GM20431 (cell line): ENCODE results near the gene SRP19.
"Not testable (repeated sequence)": the region's sequence is repeated elsewhere in the genome, so short reads cannot be mapped to it uniquely, and the experiment has no call there.

Experiments
- in situ Hi-C: fragments of 300-500 bp; cut with MseI, MboI; formaldehyde crosslinking; loops from one replicate; pipeline ENCODE4 v1.15.0; 2020; ENCODE audit warnings: low sequenced_read_pairs; ENCODE audit not compliant: unreplicated experiment

SRP19 gene

DNA sequence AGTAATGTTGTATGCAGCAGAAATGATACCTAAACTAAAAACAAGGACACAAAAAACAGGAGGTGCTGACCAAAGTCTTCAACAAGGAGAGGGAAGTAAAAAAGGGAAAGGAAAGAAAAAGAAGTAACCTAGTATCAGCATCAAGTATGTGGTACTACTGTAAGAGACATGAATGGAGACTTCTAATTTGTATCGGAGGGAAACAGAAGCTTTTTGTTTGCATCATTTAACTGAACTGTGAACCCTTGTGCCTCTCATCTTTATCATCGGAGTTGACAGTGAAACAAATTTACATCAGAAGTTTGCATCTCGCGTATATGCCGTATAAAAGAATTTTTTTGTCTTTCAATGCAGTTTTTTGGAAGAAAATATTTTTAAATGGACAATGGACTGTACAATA is 6.3 kb downstream of the SRP19 start:
- in situ Hi-C loops = no loop called here

DNA sequence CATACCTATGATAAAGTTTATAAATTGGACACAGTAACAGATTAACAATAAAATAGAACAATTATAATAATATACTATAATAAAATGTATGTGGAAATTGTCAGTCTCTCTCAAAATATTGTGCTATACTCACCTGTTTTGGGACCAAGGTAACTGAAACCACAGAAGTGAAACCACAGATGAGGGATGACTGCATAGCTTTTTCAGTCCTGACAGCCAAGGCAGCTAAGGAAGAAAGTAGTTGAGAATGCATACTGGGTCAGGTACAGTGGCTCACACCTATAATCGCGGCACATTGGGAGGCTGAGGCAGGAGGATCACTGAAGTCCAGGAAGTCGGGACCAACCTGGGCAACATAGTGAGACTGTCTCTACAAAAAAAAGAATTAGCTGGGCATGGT is 8.9 kb downstream of the SRP19 start:
- in situ Hi-C loops = no loop called here

- in situ Hi-C loops = no loop called here
Measured at GRCh38 chr5:112870966-112871365, 9.9 kb downstream of the SRP19 start.

DNA sequence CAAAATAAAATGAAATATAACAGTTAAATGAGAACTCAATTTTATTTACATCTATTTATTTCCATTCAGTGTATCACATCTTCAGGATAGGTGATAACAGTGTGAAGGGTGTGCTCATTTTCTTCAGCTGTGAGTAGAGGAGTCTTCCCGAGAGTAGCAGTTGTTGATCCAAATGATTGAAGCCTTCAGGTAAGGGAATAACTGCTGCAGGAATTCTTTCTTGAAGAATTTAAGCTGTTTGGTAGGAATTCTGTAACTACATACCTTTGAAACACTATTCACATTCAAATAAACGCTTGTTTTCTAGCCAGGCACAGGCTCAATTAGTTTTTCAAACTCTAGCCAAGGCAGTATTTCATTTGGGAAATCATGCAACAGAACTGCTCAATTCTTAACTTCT is 15.3 kb downstream of the SRP19 start:
- in situ Hi-C loops = no loop called here

- in situ Hi-C loops = no loop called here
Measured at GRCh38 chr5:112878101-112878500, 17.0 kb downstream of the SRP19 start.

- in situ Hi-C loops = no loop called here
Measured at GRCh38 chr5:112878760-112879159, 17.7 kb downstream of the SRP19 start.

DNA sequence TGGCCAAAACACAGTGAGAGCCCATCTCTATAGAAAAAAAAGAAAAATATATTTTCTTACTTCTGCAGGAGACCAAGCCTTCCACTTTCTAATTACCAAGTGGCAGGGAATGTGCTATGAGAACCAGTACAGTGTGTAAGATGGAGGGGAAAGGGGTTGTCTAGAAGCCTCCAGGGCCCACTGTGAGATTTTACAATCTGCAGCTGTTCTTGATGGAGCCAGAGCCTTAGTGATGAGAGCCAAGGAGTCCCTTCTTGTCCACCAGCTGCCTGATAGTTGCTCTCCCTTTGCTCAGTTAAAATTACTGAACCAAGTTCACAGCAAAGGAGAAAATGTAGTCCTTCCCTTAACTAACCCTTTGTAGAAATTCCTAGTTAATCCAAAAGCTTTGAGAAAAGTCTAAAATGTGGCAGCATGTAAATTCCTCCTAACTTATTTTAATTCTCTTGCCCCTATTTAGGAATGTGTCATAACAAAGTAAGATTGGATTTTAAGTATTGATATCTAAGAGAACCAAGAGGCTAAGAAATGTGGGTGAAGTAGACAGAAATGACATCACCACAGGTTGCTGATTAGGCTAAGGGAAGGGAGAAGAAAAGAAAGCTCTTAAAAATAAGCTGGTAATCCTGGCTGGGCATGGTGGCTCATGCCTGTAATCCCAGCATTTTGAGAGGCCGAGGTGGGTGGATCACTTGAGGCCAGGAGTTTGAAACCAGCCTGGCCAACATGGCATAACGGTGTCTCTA is 19.3 kb downstream of the SRP19 start:
- in situ Hi-C loops = no loop called here

- in situ Hi-C loops = no loop called here
Measured at GRCh38 chr5:112883192-112883591, 22.1 kb downstream of the SRP19 start.

DNA sequence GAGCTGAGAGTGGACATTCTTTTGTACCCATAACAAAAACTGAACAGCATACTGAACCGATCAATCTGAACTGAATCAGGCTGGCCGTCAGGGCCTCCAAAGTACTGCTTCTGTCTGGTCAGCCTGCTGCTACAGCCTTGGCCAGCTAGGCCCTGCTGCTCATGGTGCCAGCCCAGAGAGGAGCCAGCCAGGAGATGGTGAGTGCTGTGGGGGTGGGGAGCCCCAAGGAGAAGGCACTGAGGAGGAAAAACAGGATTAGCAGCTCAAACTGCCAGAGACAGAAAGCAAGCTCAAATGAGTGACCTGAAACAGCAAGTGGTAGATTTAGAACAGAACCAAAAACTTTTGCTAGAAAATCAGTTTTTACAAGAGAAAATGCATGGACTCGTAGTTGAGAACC is 23.9 kb downstream of the SRP19 start:
- in situ Hi-C loops = no loop called here

DNA sequence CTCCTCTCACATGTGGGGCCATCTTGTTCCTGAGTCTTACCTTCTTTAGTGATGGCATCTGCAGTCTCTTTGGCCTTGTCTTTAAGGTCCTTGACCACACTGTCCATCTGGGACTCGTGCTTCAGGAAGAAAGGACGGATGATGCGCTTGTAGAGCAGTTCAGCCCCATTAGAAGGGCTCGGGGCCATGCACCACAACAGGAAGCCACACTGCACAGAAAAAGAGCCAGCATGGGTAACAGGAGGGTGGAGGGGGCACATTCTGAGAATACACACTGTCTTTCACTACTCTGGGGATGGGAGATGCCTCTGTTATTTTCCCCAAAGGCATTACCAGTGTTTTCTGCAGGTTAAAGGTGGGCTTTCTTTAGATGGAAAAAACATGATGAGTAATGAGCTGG is 25.9 kb downstream of the SRP19 start:
- in situ Hi-C loops = no loop called here

DNA sequence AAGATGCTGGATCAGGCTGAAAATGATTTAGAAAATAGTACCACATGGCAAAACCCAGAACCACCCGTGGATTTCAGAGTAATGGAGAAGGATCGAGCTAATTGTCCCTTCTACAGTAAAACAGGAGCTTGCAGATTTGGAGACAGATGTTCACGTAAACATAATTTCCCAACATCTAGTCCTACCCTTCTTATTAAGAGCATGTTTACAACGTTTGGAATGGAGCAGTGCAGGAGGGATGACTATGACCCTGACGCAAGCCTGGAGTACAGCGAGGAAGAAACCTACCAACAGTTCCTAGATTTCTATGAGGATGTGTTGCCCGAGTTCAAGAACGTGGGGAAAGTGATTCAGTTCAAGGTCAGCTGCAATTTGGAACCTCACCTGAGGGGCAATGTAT is 31.0 kb downstream of the SRP19 start:
- in situ Hi-C loops = not testable (repeated sequence)

- in situ Hi-C loops = no loop called here
Measured at GRCh38 chr5:112892776-112893175, 31.7 kb downstream of the SRP19 start.

GRCh38 chr5:112895682-112896081 is 34.6 kb downstream of the SRP19 start:
- in situ Hi-C loops = no loop called here

DNA sequence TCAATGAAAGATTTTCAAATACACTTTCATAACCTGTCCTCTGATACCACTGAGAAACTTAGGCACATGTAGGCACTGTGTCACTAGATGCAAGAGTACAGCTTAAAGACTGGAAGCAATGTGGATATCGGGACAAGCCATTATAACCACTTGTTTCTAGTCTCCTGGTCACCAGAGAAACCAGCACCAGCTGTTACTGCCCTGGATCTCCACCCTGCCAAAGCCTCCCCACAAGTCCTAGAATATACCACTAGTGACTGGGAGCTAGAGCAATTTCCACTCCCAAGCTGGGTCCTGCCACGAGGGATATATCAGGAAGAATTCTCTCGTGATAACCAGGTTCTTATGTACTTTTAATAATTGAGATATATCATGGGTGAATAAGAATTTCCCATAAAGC is 41.5 kb downstream of the SRP19 start:
- in situ Hi-C loops = no loop called here

DNA sequence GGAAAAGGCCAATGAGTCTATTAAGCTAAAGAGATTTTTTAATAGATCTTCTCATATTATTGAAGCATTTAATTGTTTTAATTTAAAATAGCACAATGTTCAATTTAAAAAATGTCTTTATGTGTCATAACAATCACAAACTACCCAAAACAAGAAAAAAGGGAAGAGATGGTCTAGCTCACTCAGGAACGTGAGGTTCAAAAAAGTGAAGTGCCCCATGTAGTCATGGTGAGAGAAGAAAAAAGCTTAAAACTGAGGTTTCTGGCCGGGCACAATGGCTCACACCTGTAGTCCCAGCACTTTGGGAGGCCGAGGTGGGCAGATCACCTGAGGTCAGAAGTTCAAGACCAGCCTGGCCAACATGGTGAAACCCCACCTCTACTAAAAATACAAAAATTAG is 43.9 kb downstream of the SRP19 start:
- in situ Hi-C loops = not testable (repeated sequence)

DNA sequence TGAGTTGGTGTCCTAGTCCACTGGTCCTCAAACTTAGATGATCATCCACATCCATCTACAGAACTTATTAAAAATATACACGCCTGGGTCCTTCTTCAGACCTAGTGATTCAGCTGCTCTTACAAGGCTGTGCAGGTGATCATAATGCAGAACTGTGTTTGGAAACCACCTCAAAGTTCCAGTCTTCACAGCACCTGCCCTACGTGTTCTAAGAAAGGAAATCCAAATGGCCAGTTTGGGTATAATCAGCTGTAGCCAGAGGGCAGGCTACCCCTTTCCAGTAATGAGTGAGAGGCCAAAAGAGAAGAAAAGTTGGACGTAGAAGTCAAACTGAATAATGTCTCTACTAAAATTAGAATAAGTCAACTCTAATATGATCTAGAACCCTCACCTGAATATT is 45.5 kb downstream of the SRP19 start:
- in situ Hi-C loops = no loop called here

GRCh38 chr5:112907166-112907631 is 46.1 kb downstream of the SRP19 start:
- in situ Hi-C loops = no loop called here

DNA sequence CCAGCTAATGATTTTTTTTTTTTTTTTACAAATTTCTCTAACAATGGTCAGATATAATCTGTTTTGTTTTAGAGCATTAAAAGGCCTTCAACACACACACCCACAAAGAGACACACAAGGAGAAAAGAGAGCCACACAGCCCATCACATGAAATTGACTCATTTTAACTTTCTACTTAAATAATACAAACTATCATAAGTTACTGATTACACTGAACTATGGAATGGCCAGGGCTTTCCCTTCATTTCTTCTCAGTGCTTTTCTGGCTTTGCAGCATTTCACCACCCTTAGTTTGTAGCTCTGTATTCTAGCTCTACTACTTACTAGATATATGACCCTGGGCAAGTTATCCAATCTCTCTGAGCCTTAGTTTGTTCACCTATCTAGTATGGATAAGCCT is 47.8 kb downstream of the SRP19 start:
- in situ Hi-C loops = no loop called here

GRCh38 chr5:112910529-112910928 is 49.4 kb downstream of the SRP19 start:
- in situ Hi-C loops = no loop called here

DNA sequence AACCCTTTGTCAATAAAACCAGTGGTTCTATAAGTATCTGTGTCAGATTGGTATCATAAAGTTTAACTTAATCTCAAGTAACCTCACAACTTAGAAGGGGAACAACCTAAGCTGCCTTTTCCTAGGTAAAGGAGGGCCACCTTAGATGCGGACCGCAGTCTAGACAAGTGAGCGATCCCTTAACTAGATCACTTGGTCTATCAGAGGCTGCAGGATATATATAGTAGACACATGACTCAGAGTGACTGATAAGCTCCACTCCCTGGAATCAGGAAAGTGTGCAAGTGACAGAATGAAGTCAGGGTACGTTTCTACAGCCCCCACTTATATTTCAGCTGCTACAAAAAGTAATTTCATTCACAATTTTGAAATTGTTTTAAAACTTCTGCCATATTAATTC is 53.5 kb downstream of the SRP19 start:
- in situ Hi-C loops = no loop called here

DNA sequence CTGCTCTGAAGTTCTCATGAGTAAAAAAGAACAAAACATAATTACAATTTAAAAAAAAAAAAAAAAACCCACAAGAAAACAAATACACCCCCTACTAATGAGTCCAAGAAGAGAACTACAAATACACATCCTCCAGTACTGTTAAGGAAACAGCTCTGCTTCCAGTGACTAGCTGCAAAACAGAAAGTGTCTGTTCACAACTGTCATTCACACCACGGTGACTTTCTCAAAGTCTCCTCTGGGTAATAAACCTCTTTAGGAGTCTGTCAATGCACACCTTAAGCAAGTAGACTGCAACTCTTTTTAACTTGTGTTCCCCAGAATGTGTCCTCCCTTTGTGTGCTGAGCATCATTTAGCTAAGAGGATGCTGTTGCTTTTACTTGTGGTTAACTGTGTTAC is 54.7 kb downstream of the SRP19 start:
- in situ Hi-C loops = no loop called here

GRCh38 chr5:112917453-112917995 is 56.4 kb downstream of the SRP19 start:
- in situ Hi-C loops = no loop called here
